IMR-90 (cell line): ENCODE measurements around the gene RNF133.

ENCODE experiments used
- MAFK ChIP-seq: IDR thresholded peaks from 2 replicates; pipeline ENCODE4 v1.6.1; 2012; ENCODE audit warnings: low read depth, low read length, improper control_type of control experiment
- POLR2A ChIP-seq: IDR thresholded peaks from 2 replicates; pipeline ENCODE4 v1.6.1; 2012; ENCODE audit warnings: mild to moderate bottlenecking, low read depth, low read length
- RFX5 ChIP-seq: IDR thresholded peaks from 2 replicates; pipeline ENCODE4 v1.8.0; 2012; ENCODE audit warnings: low read depth, mild to moderate bottlenecking, low read length, moderate library complexity
- SMC3 ChIP-seq: fragments of 150-350 bp; IDR thresholded peaks from 2 replicates; pipeline ENCODE4 v1.6.1; 2016; ENCODE audit warnings: low read depth, mild to moderate bottlenecking, antibody characterized with exemption, low read length, moderate library complexity
- USF2 ChIP-seq: fragments of 150-350 bp; IDR thresholded peaks from 2 replicates; pipeline ENCODE4 v1.6.1; 2017; ENCODE audit warnings: mild to moderate bottlenecking, antibody characterized with exemption, low read length, low read depth
- TF ChIP-seq, protein P1 (sequence below): conservative IDR thresholded peaks from 2 replicates; pipeline ENCODE4 v1.5.1; 2012; ENCODE audit warnings: mild to moderate bottlenecking, low read depth, low read length, improper control_type of control experiment

DNA sequence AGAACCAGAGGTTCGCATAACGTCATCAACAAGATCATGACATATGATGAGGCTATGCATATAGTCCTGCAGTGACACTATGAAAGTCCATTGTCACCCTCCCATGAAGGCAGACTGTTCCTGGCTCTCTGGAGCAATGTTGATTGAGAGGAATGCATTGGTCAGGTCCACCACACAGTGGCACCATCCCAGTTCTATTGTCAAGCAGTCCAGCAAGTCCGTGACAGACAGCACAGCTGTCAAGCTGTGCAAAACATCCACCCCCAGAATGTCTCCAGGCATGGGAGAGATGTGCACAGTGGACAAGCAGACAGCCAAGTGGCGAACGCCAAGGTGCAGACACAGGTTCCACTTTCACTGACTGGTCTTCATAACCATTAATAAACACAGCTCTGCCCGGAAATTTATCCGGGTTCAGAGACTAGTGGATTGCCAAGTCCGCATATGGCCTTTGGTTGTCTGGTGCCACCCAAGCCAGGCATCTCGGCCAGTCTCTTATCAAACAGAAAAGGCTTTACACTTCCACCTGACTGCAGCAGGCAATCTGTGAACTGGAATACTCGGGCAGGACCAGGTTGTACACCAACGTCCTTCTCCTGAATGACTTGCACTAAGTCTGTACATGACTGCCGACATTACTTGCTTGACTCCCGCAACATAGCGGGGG is 7.2 kb downstream of the RNF133 start:
- no peak for TF ChIP-seq USF2
- no peak for TF ChIP-seq POLR2A
- TF ChIP-seq, protein P1, sequence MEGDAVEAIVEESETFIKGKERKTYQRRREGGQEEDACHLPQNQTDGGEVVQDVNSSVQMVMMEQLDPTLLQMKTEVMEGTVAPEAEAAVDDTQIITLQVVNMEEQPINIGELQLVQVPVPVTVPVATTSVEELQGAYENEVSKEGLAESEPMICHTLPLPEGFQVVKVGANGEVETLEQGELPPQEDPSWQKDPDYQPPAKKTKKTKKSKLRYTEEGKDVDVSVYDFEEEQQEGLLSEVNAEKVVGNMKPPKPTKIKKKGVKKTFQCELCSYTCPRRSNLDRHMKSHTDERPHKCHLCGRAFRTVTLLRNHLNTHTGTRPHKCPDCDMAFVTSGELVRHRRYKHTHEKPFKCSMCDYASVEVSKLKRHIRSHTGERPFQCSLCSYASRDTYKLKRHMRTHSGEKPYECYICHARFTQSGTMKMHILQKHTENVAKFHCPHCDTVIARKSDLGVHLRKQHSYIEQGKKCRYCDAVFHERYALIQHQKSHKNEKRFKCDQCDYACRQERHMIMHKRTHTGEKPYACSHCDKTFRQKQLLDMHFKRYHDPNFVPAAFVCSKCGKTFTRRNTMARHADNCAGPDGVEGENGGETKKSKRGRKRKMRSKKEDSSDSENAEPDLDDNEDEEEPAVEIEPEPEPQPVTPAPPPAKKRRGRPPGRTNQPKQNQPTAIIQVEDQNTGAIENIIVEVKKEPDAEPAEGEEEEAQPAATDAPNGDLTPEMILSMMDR, result no peak
- no peak for TF ChIP-seq RFX5
- TF ChIP-seq SMC3, result no peak
- no peak for TF ChIP-seq MAFK
